GM12874 (cell line): ENCODE measurements around the gene MRPL20.

ENCODE experiments used
- CTCF ChIP-seq: IDR thresholded peaks from 2 replicates; pipeline ENCODE4 v1.5.1; 2011; ENCODE audit warnings: low read depth, mild to moderate bottlenecking, control low read depth, low read length, moderate library complexity; ENCODE audit not compliant: insufficient read depth

The MRPL20 gene

DNA sequence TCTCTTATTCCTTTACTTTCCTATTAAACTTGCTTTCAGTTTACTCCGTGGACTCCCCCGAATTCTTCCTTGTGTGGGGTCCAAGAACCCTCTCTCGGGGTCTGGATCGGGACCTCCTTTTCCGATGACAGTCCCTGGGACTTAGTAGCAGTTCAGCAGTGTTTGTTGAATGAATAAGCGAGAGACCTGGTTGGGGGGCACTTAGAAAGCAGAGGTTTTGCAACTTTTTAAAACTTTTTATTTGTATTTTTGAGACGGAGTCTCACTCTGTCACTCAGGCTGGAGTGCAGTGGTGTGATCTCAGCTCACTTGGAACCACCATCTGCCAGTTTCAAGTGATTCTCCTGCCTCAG, 16.1 kb upstream of the MRPL20 start:
- no peak for TF ChIP-seq CTCF

- no peak for TF ChIP-seq CTCF
Measured at GRCh38 chr1:1422465-1423244, 15.6 kb upstream of the MRPL20 start.

DNA sequence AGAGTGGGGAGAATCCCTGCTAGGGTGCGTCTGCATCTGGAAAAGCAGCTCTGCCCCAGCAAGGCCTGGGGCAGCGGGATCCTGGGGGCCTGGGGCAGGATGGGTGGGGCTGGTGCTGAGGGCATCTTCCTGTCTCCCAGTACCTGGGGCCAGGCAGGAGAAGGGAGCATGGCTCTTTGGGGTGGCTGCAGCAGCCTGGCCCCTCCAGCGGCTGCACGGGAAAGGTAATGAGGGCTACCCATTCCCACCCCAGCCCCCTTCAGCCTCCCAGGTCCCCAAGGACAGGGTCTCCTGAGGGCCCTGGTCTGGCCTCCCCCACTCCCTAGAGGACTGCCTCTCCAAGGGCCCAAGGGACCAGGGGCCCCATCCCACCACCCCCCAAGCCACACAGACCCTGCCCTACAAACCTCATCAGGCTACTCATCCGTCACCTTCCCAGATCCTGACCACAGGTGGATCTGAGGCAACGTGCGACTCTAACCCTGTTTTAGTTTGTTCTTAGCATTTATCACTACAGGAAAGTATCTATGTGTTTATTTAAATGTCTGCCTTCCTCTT, 14.9 kb upstream of the MRPL20 start:
- no peak for TF ChIP-seq CTCF

- no peak for TF ChIP-seq CTCF
Measured at GRCh38 chr1:1421147-1421906, 14.2 kb upstream of the MRPL20 start, which contains the start of gene ANKRD65. ANKRD65 (minus strand) TSS chr1:1421276; CDS start chr1:1421005, 271 bp downstream.

DNA sequence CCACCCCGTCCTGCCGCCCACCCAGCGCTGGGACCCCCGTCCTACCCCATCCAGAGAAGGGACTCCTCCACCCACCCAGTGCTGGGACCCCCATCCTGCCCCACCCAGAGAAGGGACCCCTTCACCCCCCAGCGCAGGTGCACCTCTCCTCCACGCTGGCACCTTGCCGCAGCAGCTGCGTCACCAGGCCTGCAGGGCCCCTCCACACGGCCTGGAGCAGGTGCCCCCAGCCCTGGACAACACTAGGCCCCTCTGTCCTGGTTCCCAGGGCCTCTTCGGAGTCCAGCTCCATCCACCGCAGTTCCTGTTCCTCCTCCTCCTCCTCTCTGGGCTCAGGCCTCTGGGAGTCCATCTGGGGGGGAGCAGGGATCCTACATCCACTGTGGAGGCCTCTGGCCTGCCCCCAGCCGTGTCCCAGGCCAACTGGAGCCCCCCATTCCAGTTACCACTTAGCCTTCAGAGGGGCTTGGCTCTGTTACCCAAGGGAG, 13.6 kb upstream of the MRPL20 start:
- no peak for TF ChIP-seq CTCF

DNA sequence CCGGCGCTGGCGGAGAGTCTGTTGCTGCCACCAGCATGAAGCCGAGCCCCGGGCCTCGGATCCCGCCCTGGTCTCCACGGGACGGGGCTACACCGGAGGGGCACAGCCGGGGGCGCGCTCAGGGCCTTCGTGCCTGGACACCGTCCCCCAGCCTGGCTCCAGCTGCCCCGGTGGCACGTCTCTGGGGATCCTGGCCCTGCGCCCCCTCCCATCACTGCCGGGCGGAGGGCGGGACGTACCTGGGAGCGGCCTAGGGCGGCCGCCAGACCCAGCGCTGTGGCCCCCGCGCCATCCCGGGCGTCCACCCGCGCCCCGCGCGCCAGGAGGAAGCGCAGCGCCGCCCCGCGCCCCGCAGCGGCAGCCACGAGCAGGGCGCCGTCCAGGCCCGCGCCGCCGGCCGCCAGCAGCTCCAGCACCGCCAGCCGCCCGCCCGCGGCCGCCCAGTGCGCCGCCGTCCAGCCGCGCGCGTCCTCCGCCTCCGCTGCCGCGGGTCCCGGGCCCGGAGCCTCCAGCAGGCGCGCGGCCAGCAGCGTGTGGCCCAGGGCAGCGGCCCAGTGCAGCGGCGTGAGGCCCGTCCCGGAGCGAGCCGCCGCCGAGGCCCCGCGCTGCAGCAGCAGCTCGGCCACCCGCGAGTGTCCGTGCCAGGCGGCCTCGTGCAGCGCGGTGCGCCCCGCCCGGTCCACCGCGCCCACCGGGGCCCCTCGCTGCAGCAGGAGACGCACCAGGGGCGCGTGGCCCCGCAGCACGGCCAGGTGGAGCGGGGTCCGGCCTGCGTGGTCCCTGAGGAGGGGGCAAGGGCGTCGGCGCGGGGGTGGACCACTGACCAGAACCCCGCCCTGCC, 12.9 kb upstream of the MRPL20 start:
- TF ChIP-seq CTCF: no peak
